Stimulated activated CD8-positive, alpha-beta memory T cell treated with anti-CD3 and anti-CD28 coated beads, Interleukin-4, amount 100 ng/mL, for 24 hours (primary cell): ENCODE results near the gene LRSAM1.
A peak's percentile ranks its signal among the peaks of the same experiment; 100 is the strongest.

Source experiments
- DNase-seq: peaks from one replicate; pipeline ENCODE4 v3.0.0-alpha.2; 2020; ENCODE audit warnings: low read depth

Gene LRSAM1

DNA sequence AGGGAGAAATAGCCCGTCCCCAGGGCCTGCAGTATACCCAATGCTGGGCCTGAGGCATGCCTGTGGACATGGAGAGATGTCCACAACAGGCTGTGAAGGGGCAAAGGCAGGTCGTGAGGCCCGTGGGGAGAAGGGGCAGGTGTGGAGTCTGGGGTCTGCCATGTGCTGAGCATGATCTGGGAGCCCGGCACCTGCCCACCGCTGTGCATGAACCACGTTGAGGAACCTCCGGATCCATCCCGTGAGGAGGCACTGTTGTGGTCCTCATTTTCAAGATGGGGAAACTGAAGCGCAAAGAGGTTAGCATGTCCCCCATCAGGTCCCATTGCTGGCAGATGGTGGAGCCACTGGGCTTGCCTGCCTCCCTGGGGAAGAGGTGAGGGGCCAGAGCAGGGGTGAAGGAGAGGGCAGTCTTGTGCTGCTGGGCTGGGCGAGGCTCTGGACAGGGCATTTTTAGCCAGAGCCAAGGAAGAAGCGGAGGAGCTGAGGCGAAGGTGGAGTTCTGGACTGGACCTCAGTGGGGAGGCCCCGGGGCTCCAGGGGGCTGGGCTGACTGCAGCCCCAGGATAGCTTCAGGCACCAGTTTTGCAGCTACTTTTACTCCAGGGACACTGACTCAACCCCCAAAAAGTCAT lies 46.5 kb downstream of the LRSAM1 start:
- no peak for DNase-seq

DNA sequence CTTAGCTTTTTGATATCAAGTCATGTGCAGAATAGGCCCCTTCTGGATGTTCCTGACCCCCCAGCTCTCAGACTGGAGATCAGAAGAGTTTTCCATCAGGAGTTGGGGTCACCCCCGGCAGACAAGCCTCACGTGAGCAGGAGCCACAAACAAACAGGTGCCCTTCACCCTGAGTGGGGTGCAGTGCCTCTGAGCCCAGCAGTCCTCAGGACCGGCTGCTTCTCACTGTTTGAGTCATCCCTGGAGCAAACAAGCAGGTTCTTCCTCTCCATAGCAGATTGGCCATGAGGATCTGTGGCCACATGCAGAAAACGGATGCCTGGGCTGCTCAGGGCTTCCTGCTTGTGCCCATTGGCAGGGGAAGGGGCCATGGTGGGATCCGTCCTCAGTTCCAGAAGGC lies 47.0 kb downstream of the LRSAM1 start:
- DNase-seq: no peak

DNA sequence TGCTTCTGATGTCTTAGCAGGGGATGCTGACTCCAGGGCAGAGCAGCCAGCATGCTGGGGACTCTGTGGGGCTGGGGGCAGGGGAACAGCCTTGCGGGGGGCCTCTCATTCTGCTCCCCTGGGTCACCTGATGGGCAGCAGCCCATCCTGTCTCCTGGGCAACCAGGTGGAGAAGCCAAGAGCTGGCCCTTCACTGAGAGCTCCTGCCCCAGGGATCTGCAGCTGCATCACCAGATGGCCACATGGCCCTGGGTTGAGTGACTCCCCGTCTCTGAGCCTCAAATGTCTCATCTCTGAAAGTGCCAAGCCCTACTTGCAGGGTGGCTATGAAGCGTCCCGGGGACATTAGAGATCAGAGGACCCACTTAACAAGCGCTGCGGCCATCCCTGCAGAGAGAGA lies 49.1 kb downstream of the LRSAM1 start:
- DNase-seq: no peak

DNA sequence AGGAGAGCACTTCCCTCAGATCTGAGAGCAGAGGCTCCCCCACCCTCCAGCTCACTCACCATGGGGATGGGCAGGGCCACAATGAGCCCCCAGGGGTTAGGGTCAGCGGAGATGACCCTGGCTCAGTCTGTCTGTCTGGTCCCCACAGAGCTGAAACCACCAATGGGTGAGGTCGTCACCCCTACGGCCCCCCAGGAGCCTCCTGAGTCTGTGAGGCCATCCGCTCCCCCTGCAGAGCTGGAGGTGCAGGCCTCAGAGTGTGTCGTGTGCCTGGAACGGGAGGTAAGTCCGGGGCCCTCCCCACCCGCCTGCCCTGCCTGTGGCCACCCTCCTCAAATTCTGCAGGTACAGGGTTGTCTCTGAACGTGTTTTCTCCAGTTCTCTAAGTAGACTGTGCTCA lies 49.6 kb downstream of the LRSAM1 start:
- DNase-seq: no peak

DNA sequence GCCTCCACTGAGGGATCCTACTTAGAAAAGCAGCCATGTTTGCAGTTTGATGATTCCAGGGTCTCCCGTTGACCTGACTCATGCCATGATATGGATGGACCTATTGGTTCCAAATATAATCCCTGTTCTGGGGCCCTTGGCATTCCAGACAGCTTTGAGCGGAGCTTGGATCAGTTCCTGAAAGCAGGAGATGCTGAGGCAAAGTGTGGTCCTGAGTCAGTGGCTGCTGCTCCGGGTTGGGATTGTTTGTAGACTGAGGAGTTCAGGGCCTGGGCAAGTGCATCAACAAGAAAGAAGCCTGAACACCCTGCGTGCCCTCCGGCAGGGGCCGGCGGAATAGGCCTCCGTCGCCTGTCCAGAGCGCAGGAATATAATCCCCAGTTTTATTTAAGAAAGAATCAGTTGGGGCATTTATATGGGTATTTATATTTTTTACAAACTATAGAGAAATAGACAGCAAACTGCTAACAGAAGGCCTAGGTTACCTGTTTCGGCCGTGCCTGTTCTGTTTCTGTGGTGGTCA lies 50.6 kb downstream of the LRSAM1 start:
- DNase-seq: no peak

- no peak for DNase-seq
Observed at GRCh38 chr9:127502706-127503378, 51.5 kb downstream of the LRSAM1 start.

- no peak for DNase-seq
Observed at GRCh38 chr9:127503379-127503921, 52.1 kb downstream of the LRSAM1 start.

- DNase-seq: peak; percentile 70
Observed at GRCh38 chr9:127503947-127504886, 52.9 kb downstream of the LRSAM1 start.

GRCh38 chr9:127504887-127505251 lies 53.6 kb downstream of the LRSAM1 start:
- DNase-seq: no peak

DNA sequence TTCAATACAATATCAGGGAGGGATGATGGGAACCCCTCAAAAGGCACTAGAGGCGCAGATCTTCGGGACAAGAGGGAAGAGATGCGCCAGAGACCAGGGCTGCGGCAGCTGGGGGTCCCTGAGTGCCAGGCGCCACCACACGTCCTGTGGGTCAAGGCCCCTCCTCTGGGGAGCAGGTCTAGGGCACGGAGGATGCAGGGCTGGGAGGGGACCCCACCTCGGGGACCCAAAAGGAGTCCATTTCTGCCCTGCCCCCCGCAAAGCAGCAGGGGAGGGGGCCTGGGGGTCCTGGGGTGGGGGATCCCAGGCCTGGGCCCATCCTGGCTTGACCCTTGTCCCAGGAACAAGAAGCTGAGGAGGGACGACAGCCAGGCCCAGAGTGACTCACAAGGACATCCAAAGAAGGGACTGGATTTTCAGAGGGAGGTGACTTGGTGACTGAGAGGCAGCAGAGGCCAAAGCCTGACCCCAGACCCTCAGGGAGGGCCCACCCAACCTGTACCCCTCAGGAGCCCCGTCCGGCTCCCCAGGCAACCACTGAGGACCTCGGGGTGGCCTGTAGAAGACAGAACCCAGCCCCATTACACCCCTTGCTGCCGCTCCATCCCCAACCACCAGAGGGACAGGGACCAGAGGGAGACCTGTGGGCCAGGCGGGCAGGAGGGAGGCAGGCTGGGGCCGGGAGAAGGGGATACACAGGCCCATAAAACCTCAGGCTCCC lies 54.2 kb downstream of the LRSAM1 start:
- DNase-seq: peak; percentile 7

- DNase-seq: no peak
Observed at GRCh38 chr9:127506117-127506813, 55.0 kb downstream of the LRSAM1 start.

DNA sequence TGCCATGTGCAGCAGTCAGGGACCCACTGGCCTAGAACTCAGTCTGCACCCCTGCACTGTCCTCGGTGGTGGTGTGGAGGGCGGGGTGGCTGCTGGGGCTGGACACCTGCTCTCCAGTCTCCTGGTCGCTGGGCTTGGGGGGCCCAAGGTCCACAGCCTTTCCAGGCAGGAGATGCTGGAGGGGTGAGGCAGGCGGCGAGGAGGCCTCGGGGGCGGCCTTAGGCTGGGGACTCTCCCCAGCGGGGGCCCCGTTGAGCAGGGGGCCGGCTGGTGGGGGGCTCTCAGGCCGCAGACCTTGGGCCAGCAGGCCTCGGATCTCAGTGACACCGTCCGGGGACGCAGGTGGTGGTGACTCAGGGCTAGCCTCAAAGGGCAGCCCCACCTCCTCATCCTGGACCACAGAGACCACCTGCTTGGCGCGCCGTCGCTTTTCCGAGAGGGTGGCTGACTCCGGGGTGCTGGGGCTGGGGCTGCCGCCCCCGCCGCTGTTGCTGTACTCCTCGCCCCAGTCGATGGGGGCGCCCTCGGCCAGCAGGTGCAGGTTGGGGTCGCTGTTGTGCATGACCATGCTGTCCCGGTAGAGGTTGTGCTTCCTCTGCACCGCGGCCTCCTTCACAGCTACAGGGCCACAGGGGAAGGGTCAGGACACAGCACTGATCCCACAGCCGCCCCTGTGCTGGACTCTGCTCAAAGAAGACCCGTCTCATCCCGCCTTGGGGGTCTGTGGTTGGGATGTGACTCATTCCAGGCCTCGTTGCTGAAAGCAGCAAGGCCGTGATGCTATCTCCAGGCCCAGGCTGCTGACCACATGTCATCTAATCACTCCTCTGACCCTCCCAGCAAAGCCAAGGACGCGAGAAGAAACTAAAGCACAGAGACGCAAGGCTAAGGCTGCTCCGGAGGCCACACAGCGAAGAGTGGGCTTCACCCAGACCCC lies 55.8 kb downstream of the LRSAM1 start:
- no peak for DNase-seq

DNA sequence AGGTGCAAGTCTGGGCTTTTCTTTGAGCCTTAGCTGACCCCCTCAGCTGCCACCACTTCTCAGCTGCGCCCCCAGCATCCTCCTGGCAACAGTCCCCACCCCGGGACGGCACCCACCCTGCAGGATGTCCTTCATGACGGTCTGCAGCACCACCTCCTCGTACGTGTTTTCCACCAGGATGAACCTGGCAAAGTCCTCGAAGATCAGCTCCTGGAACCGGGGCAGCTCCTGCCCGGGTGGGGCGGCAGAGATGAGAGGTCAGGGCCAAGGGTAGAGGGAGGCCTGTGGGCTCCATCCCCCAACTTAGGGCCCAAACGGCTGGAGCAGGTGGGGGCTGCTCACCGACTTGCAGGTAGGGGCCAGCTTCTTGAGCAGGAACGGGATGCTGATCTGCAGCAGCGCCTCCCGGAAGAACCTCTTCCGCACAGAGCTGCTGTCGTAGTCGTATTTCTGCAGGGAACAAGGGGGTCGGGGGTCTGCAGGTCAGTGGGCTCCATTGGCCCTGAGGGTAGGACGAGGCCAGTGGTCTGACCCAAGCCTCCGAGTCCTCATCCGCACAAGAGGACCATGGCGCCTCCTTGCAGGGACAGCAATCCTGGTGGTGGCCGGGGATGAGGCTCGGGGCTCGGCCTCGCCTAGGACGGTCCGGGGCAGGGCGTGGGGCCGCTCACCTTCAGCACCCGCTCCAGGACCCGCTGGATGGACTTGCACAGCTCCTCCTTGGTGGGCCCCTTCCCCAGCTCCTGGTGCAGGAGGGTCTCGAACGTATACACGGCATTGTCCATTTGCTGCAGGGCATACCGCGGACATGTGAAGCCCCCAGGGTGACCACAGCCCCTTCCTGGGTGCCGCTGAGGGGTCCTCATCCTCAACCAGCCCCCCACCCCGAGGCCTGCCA lies 56.7 kb downstream of the LRSAM1 start:
- no peak for DNase-seq

- DNase-seq: no peak
Observed at GRCh38 chr9:127508901-127509260, 57.6 kb downstream of the LRSAM1 start.

- no peak for DNase-seq
Observed at GRCh38 chr9:127509261-127509954, 58.1 kb downstream of the LRSAM1 start.

- no peak for DNase-seq
Observed at GRCh38 chr9:127509955-127510299, 58.6 kb downstream of the LRSAM1 start.

GRCh38 chr9:127514468-127514867 lies 63.2 kb downstream of the LRSAM1 start:
- DNase-seq: no peak

DNA sequence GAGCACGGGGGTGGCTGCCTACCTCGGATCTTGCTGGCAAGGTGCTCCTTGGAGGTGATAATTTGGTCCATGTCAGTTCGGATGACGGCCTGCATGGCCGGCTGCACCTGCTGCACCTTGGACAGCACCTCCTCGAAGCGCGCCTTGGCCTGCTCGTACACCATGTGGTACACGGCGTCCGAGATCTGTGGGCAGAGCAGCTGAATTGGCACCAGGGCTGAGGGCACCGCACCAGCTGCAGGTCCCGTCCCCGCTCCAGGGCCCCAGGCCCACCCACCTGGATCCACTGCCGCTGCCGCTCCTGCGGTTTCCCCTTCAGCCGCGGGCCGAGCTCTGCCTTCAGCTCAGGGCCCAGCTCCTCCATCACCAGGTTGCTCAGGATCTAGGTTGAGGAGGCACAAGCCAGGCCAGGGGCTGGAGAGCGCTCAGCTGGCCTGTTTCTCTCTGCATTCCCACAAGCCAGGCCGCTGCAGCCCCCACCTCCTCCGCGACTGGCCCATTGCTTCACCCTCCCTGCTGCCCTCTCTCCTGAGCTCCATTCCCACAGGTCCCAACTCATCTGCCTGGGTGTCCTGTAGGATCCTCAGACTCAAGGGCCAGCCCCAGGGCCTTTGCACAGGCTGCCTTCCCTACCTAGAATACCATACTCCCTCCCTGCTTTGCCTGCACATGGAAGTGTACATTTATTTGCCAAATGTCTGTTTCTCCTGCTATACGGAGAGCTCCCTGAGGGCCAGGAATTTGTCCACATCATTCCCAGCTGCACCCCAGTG lies 65.7 kb downstream of the LRSAM1 start:
- no peak for DNase-seq
